IPS DF 4.7 (cell line): ENCODE results near the gene KCNAB2.

Experiments used
- DNase-seq: peaks from one replicate; pipeline ENCODE4 v3.0.0-alpha.2; 2013; ENCODE audit warnings: low spot score; ENCODE audit errors: extremely low read depth

KCNAB2 gene

DNA sequence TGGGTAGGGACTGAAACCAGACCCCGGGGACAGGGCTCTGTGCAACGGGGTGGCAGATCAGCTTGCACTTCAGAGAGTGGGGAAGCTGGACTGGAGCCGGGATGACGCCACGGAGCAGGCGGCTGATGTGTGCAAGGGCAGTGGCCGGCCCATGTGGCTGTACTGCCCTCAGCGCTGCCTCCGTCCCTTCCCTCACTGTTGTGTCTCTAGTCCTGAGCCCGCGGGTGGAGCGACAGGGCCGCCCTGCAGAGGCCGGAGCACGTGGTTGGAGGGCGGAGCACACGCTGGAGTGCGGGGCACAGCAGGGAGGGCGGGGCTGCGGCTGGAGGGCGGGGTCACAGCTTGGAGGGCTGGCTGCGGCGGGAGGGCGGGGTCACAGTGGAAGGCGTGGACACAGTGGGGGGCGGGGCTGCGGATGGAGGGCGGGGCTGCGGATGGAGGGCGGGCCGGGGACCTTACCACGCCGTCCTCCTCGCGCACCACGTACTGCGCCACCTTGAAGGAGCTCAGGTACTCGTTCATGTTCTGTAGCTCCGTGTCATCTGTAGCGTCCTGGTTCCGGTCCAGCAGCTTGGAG is 82.0 kb downstream of the KCNAB2 start:
- no peak for DNase-seq

DNA sequence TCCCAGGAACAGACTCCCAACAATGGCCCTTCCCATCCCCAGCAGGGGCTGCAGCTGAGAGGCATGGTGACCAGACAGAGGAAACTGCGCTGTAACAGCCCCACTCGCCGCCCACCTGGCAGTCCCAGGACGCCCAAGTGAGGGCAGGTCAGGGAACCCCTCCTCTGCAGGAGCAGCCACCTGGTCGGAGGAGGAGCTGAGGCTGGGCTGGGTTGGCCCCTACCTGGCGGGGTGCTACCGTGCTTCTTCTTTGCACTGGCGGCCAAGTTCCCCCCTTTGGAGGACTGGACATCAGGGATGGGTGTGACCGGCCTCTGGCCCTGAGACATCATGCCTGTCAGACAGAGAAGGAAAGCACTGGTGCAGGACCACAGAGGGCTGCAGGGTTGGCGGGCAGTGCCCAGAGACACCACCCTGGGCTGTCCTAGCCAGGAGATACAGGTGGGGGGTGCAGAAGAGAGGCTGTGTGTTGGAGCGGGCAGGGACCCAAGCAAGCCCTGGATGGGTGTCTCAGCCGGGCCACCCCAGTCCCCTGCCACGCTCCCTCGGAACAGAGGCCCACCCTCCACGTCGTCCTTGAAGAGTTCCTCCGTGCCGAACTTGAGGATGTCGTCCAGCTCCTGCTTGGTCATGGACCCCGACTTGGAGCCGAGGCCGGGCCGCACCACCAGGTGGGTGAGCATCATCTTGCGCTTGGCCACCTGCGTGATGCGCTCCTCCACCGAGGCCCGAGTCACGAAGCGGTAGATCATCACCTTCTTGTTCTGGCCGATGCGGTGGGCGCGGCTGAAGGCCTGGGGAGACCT is 82.8 kb downstream of the KCNAB2 start:
- DNase-seq, result no peak

DNA sequence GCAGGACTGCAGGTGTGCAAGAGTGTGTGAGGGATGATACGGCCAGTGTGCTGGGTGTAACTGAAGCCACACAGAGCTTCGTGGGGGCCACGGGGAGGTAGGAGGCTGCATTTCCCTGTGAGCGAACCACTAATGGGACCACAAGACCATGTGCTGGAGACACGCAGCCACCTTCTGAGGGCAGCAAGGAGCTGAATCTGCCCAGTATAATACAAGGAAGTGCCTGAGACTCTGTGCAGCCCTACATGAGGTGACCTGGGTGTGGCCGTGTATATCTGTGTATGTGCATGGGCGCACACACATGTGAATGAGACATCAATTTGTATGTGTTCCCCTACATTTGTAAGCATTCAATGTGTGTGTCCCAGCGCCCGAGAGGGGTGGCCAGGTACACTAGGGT is 83.6 kb downstream of the KCNAB2 start:
- no peak for DNase-seq

DNA sequence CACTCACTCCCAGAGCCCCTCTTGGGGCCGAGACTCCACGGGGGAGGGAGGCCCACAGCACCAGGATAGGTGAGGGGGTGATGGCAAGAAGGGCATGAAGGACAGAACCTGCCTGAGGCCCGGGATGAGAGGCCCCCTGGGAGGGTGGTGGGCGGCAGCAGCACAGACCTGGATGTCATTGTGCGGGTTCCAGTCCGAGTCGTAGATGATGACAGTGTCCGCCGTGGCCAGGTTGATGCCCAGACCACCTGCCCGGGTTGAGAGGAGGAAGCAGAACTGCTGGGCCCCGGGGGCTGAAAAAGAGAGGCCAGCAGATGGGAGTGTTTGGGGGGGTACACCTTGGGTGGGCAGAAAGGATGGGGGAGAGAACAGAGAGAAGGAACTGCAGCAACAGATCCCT is 84.3 kb downstream of the KCNAB2 start:
- no peak for DNase-seq

DNA sequence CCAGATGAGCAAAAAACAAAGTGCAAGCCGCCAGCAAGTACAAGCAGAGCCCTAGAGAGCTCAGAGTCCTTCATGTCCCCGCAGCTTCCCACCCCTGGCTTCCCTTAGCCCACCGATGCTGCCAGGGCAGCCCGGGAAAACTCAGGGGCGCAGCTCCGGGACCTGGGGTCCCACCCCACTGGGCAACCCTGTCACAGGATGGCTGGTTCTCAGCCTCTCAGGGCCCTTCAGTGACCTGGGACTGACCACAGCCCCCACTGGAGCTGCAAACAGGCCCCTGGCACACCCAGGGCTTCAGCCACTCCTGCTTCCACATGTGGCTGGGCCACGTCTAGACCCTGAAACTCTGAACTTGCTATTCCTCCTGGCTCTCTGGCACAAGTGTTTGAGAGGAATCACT is 84.9 kb downstream of the KCNAB2 start:
- no peak for DNase-seq

DNA sequence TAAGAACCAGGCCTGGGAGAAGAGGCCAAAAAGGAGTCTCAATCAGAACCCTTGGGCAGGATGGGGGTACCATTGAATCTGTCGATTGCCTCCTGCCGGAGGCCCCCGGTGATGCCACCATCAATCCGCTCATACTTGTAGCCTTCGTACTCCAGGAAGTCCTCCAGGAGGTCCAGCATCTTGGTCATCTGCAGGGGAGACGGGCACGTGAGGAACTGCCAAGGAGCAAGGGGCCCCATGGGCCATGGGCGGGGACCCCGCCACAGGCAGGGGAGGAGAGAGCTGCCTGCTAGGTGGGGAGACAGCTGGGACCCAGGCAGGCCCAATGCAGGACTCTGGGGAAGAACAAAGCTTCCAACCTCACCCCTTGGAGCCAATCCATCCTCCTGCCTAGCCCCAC is 85.9 kb downstream of the KCNAB2 start:
- DNase-seq, result no peak

DNA sequence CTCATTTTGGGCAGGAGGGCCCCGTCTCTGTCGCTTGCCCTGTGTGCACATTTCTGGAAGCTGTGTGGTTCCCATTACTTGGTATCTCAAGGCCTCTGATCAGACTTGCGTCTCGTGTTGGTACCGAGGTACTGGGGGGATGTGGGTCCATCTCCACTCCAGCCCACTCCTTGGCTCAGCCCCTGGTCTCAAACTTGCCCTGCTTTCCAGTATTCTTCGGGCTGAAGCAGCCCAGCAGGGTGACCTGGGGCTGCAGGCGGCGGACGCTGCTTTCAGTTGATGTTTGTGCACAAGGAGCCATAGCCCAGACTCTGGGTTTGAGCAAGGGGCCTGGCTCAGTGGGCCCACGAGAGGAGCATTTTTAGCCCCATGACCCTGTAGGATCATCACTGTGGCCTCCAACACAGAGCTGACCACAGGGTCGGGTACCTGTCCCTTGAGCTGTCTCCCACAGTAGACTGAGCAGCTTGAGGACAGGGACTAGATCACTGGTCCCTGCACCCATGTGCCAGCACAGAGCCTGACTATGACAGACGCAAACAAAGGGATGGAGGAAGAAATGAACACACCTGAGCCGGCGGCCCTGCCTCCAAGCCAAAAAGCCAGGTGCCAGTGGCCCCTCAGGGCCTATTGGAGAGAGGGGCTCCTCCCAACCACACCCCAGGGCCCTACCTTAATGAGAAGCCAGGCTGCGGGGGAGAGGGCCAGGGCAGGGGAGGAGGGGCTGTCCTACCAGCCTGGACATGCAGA is 87.6 kb downstream of the KCNAB2 start:
- no peak for DNase-seq

DNA sequence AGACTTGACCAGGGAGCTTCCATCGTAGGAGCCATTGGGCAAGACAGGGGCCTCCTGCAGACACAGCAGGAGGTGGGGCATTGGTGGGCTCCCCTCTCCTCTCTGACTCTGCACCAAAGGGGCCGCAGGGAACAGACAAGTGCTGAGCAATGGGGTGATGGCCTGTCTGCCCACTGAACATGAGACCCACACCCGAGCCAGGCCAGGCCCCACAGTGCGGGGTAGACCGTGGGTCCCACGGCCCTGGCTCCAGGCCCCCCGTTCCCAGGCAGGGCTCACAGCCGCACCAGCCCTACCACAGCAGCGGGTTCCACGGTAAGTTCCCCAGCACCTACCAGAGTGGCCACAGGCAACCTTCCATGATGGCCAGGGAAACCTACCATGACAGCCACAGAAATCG is 88.5 kb downstream of the KCNAB2 start:
- no peak for DNase-seq

DNA sequence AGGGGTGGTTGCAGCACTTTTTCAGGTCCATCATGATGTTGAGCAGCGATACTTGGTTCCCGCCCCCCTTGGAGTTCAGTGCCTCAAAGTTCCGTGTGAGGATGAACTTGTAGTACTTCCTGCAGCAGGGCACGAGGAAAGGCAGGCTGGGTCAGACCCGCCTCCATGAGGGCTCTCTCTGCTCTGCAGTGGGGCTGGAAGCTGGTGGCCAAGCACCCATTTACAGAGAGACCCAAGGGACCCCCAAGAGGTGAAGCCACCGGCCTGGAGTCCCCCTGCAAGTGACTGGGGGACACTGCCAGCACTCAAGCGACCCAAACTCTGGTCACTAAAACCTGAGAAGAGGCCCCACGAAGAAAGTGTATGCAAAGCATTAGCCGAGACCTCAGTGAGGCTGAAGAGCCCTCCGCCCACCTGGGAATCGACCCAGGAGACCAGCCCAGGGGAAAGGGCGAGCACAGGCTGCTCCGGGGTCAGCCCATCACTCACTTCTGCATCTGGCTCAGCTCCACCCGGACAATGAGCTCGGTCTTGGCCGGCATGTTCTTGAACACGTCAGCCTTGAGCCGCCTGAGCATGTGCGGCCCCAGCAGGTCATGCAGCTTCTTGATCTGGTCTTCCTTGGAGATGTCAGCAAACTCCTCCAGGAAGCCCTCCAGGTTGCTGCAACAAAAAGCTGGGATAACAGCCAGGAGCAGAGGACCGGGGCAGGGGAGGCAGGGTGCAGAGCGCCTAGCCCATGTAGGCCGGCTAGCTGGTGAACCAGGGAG is 89.2 kb downstream of the KCNAB2 start:
- DNase-seq, result no peak

DNA sequence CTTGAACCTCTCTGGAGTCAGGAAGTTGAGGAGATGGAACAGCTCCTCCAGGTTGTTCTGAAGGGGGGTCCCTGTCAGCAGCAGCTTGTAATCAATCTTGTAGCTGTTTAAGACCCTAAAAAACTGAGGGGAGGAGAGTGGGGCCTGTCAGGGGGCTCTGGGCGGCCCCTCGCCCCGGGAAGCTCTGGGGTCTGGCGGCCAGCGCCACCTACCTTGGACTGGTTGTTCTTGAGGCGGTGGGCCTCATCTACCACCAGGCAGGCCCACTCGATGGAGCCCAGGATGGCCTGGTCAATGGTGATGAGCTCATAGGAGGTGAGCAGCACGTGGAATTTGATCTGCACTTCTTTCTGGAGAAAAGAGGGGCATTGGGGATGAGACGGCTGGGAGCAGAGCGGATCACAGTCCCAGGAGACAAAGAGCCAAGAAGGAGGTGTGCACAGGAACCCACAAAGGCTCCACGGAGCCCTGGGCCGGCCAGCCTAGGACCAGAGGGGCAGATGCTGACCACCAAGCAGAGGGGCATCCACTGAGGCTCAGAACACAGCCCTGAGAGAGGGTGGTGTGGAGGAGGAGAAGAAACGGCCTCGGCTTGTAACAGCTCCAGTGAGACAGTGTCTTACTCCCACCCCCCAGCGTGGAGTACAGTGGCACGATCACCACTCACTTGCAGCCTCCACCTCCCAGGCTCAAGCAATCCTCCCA is 91.0 kb downstream of the KCNAB2 start:
- DNase-seq, result no peak

DNA sequence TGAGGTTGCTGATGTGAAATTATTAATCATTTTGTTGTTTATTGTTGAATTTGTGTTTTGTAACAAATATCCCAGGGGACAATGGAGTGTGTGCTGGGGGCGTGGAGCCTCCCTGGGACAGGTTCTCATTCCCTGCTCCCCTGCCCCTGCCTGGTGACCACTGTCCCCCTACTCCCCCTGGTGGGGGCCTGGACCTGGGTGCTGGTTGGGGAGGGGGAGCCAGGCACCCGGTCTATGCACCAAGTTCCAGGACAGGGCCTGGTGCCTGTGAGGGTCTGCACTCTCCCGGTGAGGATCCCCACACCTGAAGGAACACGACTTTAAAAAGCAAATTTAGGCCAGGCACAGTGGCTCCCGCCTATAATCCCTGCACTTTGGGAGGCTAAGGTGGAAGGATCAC is 92.1 kb downstream of the KCNAB2 start:
- no peak for DNase-seq

DNA sequence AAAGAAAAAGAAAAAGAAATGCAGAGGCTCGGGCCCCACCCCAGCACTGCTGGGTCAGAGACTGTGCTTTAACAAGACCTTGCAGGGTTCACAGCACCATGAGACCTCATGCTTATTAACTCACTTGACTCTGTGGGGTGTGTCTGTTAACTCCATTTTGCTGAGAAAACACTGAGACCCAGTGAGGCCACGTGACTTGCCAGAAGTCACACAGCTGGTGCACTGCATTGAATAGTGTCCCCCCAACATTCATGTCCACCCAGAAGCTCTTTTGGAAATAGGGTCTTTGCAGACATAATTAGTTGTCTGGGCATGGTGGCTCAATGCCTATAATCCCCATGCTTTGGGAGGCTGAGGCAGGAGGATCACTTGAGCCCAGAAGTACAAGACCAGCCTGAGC is 94.7 kb downstream of the KCNAB2 start:
- no peak for DNase-seq

DNA sequence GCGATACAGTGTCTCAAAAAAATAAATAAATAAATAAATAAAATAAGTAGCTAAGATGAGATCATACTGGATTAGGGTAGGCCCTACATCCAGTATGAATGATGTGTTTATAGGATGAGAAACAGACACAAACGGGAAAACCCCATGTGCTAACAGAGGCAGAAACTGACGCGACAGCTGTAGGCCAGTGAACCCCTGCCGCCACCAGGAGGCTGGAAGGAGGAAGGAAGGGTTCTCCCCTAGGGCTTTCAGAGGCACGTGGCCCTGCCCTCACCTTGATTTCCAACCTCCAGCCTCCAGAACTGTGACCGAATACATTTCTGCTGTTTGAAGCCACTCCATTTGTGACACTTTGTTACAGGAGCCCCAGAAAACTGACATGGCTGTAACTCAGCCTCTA is 95.9 kb downstream of the KCNAB2 start:
- DNase-seq, result no peak

DNA sequence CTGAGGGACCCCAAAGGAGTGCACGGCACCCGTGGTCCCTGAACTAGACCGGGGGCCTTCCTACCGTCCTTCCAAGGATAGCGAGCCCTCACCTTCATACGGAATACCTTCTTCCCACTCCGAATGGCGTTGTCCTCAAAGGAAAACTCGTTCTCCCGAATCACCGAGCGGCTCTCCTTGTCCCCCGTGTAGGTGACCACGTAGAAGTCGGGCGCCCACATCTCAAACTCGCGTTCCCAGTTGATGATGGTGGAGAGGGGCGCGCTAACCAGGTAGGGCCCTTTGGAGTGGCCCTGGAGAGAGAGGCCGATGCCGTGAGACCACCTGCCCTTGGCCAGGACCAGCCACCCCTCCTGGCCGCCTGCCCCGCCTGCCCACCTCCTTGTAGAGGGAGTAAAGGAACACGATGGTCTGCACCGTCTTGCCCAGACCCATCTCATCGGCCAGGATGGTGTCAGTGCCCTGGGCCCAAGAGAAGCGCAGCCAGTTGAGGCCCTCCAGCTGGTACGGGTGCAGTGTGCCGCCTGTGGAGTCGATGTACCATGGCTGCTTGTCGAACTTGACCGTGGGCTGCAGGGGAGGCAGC is 96.4 kb downstream of the KCNAB2 start:
- DNase-seq, result no peak

DNA sequence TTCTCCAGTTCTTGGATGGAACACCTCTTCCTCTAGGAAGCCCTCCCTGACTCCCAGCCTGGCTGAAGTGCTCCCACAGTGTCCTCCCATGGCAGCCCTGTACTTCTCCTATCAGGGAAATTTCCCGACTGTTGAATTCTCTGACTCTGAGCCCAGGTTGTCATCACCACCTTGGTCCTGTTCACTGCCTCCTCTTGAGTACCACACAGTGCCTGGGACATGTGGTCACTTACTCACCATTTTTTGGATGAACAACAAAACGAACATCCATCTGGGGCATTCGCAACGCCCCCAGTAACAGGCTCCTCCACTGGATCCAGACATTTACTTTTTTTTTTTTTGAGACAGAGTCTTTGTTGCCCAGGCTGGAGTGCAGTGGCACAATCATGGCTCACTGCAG is 97.0 kb downstream of the KCNAB2 start:
- DNase-seq, result no peak

DNA sequence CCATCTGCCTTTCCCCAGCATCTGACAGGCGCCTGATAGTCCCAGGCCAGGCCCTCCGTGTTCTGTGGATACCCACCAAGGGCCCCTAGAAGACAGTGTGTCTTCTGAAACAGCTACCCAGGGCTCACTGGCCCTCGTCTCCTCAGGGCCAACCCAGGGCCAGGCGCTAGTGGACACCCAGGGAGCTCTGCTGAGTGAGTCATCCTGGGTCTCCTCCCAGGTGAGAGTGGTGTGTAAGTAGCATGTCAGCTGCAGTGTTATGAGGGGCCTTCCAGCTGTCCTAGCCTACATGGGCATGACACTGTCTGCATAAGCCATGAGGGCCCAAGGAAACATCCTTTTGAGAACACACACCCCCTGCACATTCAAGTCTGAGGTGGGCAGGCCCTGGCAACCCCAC is 97.7 kb downstream of the KCNAB2 start:
- no peak for DNase-seq

DNA sequence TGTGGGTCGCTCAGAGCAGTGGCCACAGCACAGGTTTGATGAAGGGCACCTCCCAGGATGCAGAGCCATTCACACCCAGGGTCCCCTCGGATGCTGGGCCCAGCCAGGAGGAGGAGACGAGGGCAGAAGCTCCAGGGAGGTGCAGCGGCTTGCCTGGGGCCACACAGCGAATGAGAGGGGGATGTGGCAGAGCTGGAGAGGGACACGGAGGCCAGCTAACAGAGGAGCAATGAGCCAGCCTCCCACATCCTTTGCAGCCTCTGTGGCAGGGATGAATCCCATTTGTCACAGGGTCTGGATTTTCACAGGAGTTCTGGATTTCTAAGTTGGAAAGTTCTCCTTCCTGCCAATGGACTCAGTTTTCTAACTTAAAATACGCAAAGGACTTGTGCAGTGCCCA is 98.5 kb downstream of the KCNAB2 start:
- no peak for DNase-seq

DNA sequence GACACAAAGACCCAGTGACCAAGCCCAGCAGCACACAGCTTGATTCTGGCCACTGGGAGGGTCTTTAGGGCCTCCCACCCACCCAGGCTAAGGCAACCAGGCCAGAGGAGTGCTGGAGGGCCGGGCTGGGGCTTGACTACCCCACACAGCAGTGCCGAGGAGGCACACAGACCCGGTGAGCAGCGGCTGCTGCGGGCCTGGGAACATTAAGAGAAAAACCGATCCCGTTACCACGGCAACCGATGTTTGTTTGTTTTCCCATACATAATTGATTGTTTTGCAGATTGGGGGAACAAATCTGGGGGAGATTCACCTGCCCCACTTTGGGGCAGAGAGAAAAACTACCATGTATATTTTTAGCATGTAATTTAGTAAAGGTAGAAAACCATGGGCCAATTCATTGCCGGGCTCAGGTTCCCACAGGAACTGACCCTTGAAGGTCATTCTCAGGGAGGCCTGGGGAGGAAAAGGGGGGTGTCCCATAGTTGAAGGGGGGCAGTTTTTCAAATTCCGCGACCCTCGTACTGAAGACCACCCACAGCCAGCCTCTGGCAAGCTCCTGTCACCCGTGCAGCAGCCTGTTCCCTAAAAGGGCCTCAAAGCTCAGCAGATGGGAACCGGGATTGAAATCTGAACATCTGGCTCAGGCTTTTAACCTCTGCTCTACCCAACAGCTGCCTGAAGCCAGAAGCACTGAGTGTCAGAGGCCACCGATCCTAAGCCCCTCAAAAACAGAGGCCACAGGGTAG is 99.1 kb downstream of the KCNAB2 start:
- DNase-seq, result no peak

DNA sequence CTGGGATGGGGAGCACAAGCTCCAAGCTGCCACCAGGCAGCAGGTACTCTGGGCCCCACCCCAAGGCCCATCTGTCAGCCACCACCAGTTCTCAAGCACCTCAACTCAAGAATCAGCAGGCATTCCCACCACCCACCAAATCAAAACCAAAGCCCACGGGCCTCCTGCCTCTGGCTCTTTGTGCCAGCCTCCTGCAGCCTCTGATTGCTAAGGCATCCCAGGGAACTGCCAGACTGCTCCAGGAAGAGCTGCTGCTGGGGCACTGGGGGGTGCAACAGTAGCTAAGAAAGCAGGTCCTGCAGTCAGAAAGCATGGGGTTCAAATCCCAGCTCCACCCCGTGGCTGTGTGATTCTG is 99.7 kb downstream of the KCNAB2 start:
- no peak for DNase-seq

DNA sequence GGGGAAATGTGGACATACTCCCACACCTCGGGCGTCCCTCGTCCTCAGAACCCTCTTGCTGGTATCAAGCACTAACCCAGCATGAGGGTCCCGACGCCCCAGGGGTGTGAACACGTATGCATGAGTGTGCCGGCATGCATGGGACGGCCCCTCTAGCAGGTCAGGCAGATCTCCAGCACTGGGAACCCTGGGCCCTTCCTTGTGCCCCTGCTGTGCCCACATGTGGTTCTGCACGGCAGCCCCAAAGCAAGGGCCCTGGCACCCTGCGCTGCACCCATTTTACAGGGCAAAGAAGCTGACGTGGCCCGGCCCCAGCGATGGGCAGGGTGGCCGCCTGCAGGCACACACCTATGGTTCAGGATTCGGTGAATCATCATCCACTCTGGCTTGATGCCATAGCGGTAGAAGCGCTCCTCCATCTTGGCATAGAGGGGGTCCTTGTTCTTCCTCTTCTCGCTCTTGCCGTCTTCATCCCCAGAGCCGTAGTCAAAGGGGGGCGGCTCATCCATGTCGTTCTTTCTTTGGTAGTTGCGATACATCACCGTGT is 100.2 kb downstream of the KCNAB2 start:
- no peak for DNase-seq
